WTC11 (cell line): ENCODE data around the gene DLGAP4.

ENCODE experiments used
- CBFB ChIP-seq: sonication (generic); formaldehyde crosslinking; IDR thresholded peaks from 2 replicates; pipeline ENCODE4 v1.8.1; 2022; ENCODE audit warnings: mild to moderate bottlenecking, low read depth, missing genetic modification reagents
- ESRRA ChIP-seq: sonication (generic); formaldehyde crosslinking; IDR thresholded peaks from 2 replicates; pipeline ENCODE4 v1.8.1; 2022; ENCODE audit warnings: mild to moderate bottlenecking, missing genetic modification reagents, borderline replicate concordance
- ETV6 ChIP-seq: sonication (generic); formaldehyde crosslinking; IDR thresholded peaks from 2 replicates; pipeline ENCODE4 v1.8.1; 2022; ENCODE audit warnings: mild to moderate bottlenecking, missing genetic modification reagents
- FOXK1 ChIP-seq: sonication (generic); formaldehyde crosslinking; IDR thresholded peaks from 2 replicates; pipeline ENCODE4 v1.8.0; 2022; ENCODE audit warnings: mild to moderate bottlenecking, moderate library complexity, missing genetic modification reagents
- GABPB1 ChIP-seq: sonication (generic); formaldehyde crosslinking; IDR thresholded peaks from 2 replicates; pipeline ENCODE4 v1.8.1; 2023; ENCODE audit warnings: mild to moderate bottlenecking, missing genetic modification reagents
- MXD4 ChIP-seq: fragments of 250-450 bp; sonication (Bioruptor Pico); IDR thresholded peaks from 2 replicates; pipeline ENCODE4 v1.8.0; 2021; ENCODE audit warnings: mild to moderate bottlenecking, moderate library complexity, borderline replicate concordance
- NR3C1 ChIP-seq: sonication (generic); formaldehyde crosslinking; conservative IDR thresholded peaks from 2 replicates; pipeline ENCODE4 v1.8.1; 2023; ENCODE audit warnings: low read depth, mild to moderate bottlenecking, missing genetic modification reagents
- TCF7 ChIP-seq: sonication (generic); formaldehyde crosslinking; IDR thresholded peaks from 2 replicates; pipeline ENCODE4 v1.8.0; 2022; ENCODE audit warnings: mild to moderate bottlenecking, low read depth, missing genetic modification reagents, moderate library complexity
- ZNF263 ChIP-seq: sonication (generic); formaldehyde crosslinking; IDR thresholded peaks from 2 replicates; pipeline ENCODE4 v1.8.1; 2022; ENCODE audit warnings: low read depth, mild to moderate bottlenecking, moderate library complexity, missing genetic modification reagents
- TF ChIP-seq, protein P1 (sequence below): fragments of 200-600 bp; IDR thresholded peaks from 2 replicates; pipeline ENCODE4 v1.8.0; 2022; ENCODE audit warnings: antibody characterized with exemption
- TF ChIP-seq, protein P2 (sequence below): sonication (generic); formaldehyde crosslinking; IDR thresholded peaks from 2 replicates; pipeline ENCODE4 v1.8.1; 2022; ENCODE audit warnings: low read depth, missing genetic modification reagents, borderline replicate concordance
- TF ChIP-seq, protein P3 (sequence below): sonication (generic); formaldehyde crosslinking; IDR thresholded peaks from 2 replicates; pipeline ENCODE4 v1.8.0; 2022; ENCODE audit warnings: mild to moderate bottlenecking, missing genetic modification reagents
- TF ChIP-seq, protein P4 (sequence below): sonication (generic); formaldehyde crosslinking; IDR thresholded peaks from 2 replicates; pipeline ENCODE4 v1.8.1; 2023; ENCODE audit warnings: mild to moderate bottlenecking, missing genetic modification reagents, moderate library complexity

DNA sequence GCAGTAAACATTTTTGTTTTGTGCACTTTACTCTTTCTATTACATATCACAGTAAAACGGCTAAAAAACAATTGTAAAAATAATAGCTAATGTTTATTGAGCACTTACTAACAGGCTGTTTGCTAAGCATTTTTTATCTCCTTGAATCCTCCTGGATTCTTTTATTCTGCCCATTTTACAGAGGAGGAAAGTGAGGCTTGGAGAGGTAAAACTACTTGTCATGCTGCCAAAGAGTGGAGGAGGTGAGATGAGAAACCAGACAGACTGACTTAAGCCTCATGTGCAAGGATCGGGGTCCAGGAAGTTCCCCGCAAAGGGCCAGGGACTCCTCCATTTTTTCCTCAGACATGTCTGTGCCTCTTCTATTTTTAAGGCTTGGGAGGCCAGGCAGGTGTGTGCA, 63.6 kb downstream of the DLGAP4 start:
- TF ChIP-seq, protein P1, sequence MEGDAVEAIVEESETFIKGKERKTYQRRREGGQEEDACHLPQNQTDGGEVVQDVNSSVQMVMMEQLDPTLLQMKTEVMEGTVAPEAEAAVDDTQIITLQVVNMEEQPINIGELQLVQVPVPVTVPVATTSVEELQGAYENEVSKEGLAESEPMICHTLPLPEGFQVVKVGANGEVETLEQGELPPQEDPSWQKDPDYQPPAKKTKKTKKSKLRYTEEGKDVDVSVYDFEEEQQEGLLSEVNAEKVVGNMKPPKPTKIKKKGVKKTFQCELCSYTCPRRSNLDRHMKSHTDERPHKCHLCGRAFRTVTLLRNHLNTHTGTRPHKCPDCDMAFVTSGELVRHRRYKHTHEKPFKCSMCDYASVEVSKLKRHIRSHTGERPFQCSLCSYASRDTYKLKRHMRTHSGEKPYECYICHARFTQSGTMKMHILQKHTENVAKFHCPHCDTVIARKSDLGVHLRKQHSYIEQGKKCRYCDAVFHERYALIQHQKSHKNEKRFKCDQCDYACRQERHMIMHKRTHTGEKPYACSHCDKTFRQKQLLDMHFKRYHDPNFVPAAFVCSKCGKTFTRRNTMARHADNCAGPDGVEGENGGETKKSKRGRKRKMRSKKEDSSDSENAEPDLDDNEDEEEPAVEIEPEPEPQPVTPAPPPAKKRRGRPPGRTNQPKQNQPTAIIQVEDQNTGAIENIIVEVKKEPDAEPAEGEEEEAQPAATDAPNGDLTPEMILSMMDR = no peak
- TF ChIP-seq ETV6 (no peak), TCF7 (CRISPR knock-in tag) (no peak), ESRRA (CRISPR knock-in tag) (no peak), MXD4 (CRISPR knock-in tag) (no peak), GABPB1 (CRISPR knock-in tag) (no peak), ZNF263 (CRISPR knock-in tag) (no peak), CBFB (CRISPR knock-in tag) (no peak), NR3C1 (no peak), FOXK1 (CRISPR knock-in tag) (no peak)
- TF ChIP-seq, protein P2, sequence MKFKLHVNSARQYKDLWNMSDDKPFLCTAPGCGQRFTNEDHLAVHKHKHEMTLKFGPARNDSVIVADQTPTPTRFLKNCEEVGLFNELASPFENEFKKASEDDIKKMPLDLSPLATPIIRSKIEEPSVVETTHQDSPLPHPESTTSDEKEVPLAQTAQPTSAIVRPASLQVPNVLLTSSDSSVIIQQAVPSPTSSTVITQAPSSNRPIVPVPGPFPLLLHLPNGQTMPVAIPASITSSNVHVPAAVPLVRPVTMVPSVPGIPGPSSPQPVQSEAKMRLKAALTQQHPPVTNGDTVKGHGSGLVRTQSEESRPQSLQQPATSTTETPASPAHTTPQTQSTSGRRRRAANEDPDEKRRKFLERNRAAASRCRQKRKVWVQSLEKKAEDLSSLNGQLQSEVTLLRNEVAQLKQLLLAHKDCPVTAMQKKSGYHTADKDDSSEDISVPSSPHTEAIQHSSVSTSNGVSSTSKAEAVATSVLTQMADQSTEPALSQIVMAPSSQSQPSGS (CRISPR knock-in tag) = no peak
- TF ChIP-seq, protein P3, sequence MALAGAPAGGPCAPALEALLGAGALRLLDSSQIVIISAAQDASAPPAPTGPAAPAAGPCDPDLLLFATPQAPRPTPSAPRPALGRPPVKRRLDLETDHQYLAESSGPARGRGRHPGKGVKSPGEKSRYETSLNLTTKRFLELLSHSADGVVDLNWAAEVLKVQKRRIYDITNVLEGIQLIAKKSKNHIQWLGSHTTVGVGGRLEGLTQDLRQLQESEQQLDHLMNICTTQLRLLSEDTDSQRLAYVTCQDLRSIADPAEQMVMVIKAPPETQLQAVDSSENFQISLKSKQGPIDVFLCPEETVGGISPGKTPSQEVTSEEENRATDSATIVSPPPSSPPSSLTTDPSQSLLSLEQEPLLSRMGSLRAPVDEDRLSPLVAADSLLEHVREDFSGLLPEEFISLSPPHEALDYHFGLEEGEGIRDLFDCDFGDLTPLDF (CRISPR knock-in tag) = no peak
- TF ChIP-seq, protein P4, sequence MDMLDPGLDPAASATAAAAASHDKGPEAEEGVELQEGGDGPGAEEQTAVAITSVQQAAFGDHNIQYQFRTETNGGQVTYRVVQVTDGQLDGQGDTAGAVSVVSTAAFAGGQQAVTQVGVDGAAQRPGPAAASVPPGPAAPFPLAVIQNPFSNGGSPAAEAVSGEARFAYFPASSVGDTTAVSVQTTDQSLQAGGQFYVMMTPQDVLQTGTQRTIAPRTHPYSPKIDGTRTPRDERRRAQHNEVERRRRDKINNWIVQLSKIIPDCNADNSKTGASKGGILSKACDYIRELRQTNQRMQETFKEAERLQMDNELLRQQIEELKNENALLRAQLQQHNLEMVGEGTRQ (CRISPR knock-in tag) = no peak
